DOHH2 (cell line): ENCODE data around the gene GPBAR1.

Experiments
- CTCF ChIP-seq: fragments of 200-600 bp; sonication (generic); IDR thresholded peaks from one replicate; pipeline ENCODE4 v1.5.1; 2014; ENCODE audit warnings: antibody characterized with exemption, mild to moderate bottlenecking, low read depth, low read length; ENCODE audit not compliant: poor library complexity, severe bottlenecking
- EZH2phosphoT487 ChIP-seq: fragments of 200-600 bp; sonication (generic); IDR thresholded peaks from 2 replicates; pipeline ENCODE4 v1.6.1; 2017; ENCODE audit warnings: borderline replicate concordance, mild to moderate bottlenecking, antibody characterized with exemption, low read length, moderate library complexity, mixed read lengths

DNA sequence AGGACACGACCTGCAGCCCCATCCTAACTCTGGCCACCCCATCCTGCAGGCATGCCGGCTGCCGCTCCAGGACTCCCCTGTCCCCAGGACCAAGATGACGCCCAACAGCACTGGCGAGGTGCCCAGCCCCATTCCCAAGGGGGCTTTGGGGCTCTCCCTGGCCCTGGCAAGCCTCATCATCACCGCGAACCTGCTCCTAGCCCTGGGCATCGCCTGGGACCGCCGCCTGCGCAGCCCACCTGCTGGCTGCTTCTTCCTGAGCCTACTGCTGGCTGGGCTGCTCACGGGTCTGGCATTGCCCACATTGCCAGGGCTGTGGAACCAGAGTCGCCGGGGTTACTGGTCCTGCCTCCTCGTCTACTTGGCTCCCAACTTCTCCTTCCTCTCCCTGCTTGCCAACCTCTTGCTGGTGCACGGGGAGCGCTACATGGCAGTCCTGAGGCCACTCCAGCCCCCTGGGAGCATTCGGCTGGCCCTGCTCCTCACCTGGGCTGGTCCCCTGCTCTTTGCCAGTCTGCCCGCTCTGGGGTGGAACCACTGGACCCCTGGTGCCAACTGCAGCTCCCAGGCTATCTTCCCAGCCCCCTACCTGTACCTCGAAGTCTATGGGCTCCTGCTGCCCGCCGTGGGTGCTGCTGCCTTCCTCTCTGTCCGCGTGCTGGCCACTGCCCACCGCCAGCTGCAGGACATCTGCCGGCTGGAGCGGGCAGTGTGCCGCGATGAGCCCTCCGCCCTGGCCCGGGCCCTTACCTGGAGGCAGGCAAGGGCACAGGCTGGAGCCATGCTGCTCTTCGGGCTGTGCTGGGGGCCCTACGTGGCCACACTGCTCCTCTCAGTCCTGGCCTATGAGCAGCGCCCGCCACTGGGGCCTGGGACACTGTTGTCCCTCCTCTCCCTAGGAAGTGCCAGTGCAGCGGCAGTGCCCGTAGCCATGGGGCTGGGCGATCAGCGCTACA is 2.1 kb downstream of the GPBAR1 start:
- TF ChIP-seq CTCF (no peak), EZH2phosphoT487 (no peak)
